ENCODE measurements around the gene NUDT17.

DNA sequence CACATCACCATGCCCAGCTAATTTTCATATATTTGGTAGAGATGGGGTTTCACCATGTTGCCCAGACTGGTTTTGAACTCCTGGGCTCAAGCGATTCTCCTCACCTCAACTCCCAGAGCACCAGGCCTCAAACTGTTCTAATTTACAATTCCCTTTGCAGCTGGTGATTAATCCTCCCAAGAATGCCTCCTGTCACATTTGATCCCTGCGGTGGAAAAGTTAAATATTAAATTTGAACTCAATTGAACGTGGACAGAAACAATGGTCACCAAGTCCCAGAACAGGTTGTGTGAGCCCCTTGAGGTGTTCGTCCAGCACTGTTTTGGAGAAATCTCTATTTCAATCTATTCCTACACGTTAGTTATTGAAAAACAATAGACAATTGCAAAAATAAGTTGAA, 42.2 kb downstream of the NUDT17 start:
- TF ChIP-seq, protein P1, sequence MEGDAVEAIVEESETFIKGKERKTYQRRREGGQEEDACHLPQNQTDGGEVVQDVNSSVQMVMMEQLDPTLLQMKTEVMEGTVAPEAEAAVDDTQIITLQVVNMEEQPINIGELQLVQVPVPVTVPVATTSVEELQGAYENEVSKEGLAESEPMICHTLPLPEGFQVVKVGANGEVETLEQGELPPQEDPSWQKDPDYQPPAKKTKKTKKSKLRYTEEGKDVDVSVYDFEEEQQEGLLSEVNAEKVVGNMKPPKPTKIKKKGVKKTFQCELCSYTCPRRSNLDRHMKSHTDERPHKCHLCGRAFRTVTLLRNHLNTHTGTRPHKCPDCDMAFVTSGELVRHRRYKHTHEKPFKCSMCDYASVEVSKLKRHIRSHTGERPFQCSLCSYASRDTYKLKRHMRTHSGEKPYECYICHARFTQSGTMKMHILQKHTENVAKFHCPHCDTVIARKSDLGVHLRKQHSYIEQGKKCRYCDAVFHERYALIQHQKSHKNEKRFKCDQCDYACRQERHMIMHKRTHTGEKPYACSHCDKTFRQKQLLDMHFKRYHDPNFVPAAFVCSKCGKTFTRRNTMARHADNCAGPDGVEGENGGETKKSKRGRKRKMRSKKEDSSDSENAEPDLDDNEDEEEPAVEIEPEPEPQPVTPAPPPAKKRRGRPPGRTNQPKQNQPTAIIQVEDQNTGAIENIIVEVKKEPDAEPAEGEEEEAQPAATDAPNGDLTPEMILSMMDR (IDR thresholded peaks at IDR 0.05): no peak
- no peak for TF ChIP-seq POLR2A (IDR thresholded peaks at IDR 0.05)

All from heart left ventricle (tissue), 13 donors.